Stomach smooth muscle (tissue), 2 donors: Measurements from ENCODE around the gene PRPF6.

Experiments
- H3K27ac ChIP-seq: one replicate; pipeline ENCODE4 v1.7.0; 2013; ENCODE audit warnings: mild to moderate bottlenecking, low read length, inconsistent platforms
- H3K27me3 ChIP-seq, 2 donors: one replicate each; pipeline ENCODE4 v1.7.0; 2013; ENCODE audit warnings: low read length in 2 of 2; ENCODE audit not compliant: insufficient read depth in 2 of 2, control insufficient read depth in 1 of 2
- H3K36me3 ChIP-seq, 2 donors: one replicate each; pipeline ENCODE4 v1.7.0; 2013; ENCODE audit warnings: low read length in 2 of 2; ENCODE audit not compliant: control insufficient read depth in 2 of 2, insufficient read depth in 2 of 2
- H3K4me1 ChIP-seq: one replicate; pipeline ENCODE4 v1.7.0; 2013; ENCODE audit warnings: low read length; ENCODE audit not compliant: control insufficient read depth, insufficient read depth
- H3K4me3 ChIP-seq, 2 donors: one replicate each; pipeline ENCODE4 v1.7.0; 2013; ENCODE audit warnings: low read length in 2 of 2
- H3K9ac ChIP-seq, 2 donors: one replicate each; pipeline ENCODE4 v1.7.0; 2013; ENCODE audit warnings: low read length in 2 of 2, mild to moderate bottlenecking in 1 of 2
- H3K9me3 ChIP-seq, 2 donors: one replicate each; pipeline ENCODE4 v1.7.0; 2013; ENCODE audit warnings: low read length in 2 of 2; ENCODE audit not compliant: control insufficient read depth in 2 of 2
- donor health status: healthy.
- donor health status: Pancreatic carcinoma.

Gene PRPF6

GRCh38 chr20:64040231-64041039, 59.5 kb downstream of the PRPF6 start:
- H3K27ac ChIP-seq, result no peak overlapping the region

GRCh38 chr20:64041040-64041780, 60.3 kb downstream of the PRPF6 start:
- H3K9ac ChIP-seq, result no peak overlapping the region
- no peaks in the 10 kb centered on the region for H3K36me3 ChIP-seq
- no peaks in the 10 kb centered on the region for H3K9me3 ChIP-seq
- H3K4me3 ChIP-seq, result no peak overlapping the region
- H3K4me1 ChIP-seq, result peaks cover 35% of the 10 kb centered on the region
- peaks cover 49 to 79% of the 10 kb centered on the region in 2 donors for H3K27me3 ChIP-seq
- no peak overlapping the region for H3K27ac ChIP-seq

More at GRCh38 chr20:64040231-64041039, 59.5 kb downstream of the PRPF6 start:
- no peak overlapping the region for H3K9ac ChIP-seq
- no peaks in the 10 kb centered on the region for H3K36me3 ChIP-seq
- H3K27me3 ChIP-seq, result peaks cover 42 to 71% of the 10 kb centered on the region in 2 donors
- H3K4me3 ChIP-seq, result no peak overlapping the region
- peaks cover 35% of the 10 kb centered on the region for H3K4me1 ChIP-seq
- no peaks in the 10 kb centered on the region for H3K9me3 ChIP-seq

GRCh38 chr20:64041781-64042053, 60.8 kb downstream of the PRPF6 start:
- no peaks in the 10 kb centered on the region for H3K9me3 ChIP-seq
- peaks cover 31% of the 10 kb centered on the region for H3K4me1 ChIP-seq
- H3K4me3 ChIP-seq, result no peak overlapping the region
- peaks cover 50 to 80% of the 10 kb centered on the region in 2 donors for H3K27me3 ChIP-seq
- no peak overlapping the region for H3K9ac ChIP-seq
- no peaks in the 10 kb centered on the region for H3K36me3 ChIP-seq
- H3K27ac ChIP-seq, result no peak overlapping the region

- no peak overlapping the region for H3K27ac ChIP-seq
- peaks cover 30% of the 10 kb centered on the region for H3K4me1 ChIP-seq
- peak overlapping the region in 1 of 2 donors; percentile 55 for H3K4me3 ChIP-seq
- no peaks in the 10 kb centered on the region for H3K36me3 ChIP-seq
- H3K9ac ChIP-seq, result no peak overlapping the region
- peaks cover 51 to 78% of the 10 kb centered on the region in 2 donors for H3K27me3 ChIP-seq
- no peaks in the 10 kb centered on the region for H3K9me3 ChIP-seq
Measured at GRCh38 chr20:64042054-64042781, 61.3 kb downstream of the PRPF6 start.

GRCh38 chr20:64043768-64044167, 62.8 kb downstream of the PRPF6 start:
- H3K36me3 ChIP-seq, result no peaks in the 10 kb centered on the region
- no peak overlapping the region for H3K9ac ChIP-seq
- peaks cover 50 to 77% of the 10 kb centered on the region in 2 donors for H3K27me3 ChIP-seq
- H3K9me3 ChIP-seq, result no peaks in the 10 kb centered on the region
- peaks cover 24% of the 10 kb centered on the region for H3K4me1 ChIP-seq
- H3K4me3 ChIP-seq, result no peak overlapping the region
- no peak overlapping the region for H3K27ac ChIP-seq

- Histone ChIP-seq H3K9me3 (no peaks in the 10 kb centered on the region), H3K27me3 (peaks cover 44 to 69% of the 10 kb centered on the region in 2 donors), H3K4me1 (peaks cover 17% of the 10 kb centered on the region), H3K9ac (no peak overlapping the region), H3K27ac (no peak overlapping the region), H3K36me3 (no peaks in the 10 kb centered on the region), H3K4me3 (peak overlapping the region in 1 of 2 donors; percentile 8)
Measured at GRCh38 chr20:64044484-64045247, 63.7 kb downstream of the PRPF6 start.

- peaks cover 45 to 69% of the 10 kb centered on the region in 2 donors for H3K27me3 ChIP-seq
Measured at GRCh38 chr20:64045346-64046011, 64.5 kb downstream of the PRPF6 start.

GRCh38 chr20:64047046-64047389, 66.1 kb downstream of the PRPF6 start:
- Histone ChIP-seq H3K9me3 (no peaks in the 10 kb centered on the region), H3K27me3 (peaks cover 44 to 69% of the 10 kb centered on the region in 2 donors), H3K4me3 (peak overlapping the region in 1 of 2 donors; percentile 40), H3K27ac (no peak overlapping the region), H3K36me3 (no peaks in the 10 kb centered on the region), H3K9ac (no peak overlapping the region), H3K4me1 (peaks cover 9% of the 10 kb centered on the region)

More at GRCh38 chr20:64045346-64046011, 64.5 kb downstream of the PRPF6 start:
- H3K9me3 ChIP-seq, result no peaks in the 10 kb centered on the region
- peaks cover 16% of the 10 kb centered on the region for H3K4me1 ChIP-seq
- no peak overlapping the region for H3K9ac ChIP-seq
- no peaks in the 10 kb centered on the region for H3K36me3 ChIP-seq
- no peak overlapping the region for H3K4me3 ChIP-seq
- no peak overlapping the region for H3K27ac ChIP-seq

- peaks cover 44 to 68% of the 10 kb centered on the region in 2 donors for H3K27me3 ChIP-seq
- no peak overlapping the region for H3K27ac ChIP-seq
- no peaks in the 10 kb centered on the region for H3K9me3 ChIP-seq
- H3K36me3 ChIP-seq, result no peaks in the 10 kb centered on the region
- H3K9ac ChIP-seq, result no peak overlapping the region
- H3K4me3 ChIP-seq, result no peak overlapping the region
- H3K4me1 ChIP-seq, result peaks cover 5% of the 10 kb centered on the region
Measured at GRCh38 chr20:64047968-64048401, 67.1 kb downstream of the PRPF6 start.
